ENCODE results near the gene AOX1. TPM values are rescaled to one million over a fixed set of nuclear protein-coding genes. Genes with fewer than 3 reads are reported as not detected.
A peak's percentile ranks its signal among the peaks of the same experiment; 100 is the strongest.

Gene AOX1
- total RNA-seq, 1 experiment from 2014 or later, result 5.1 TPM

- no peak overlapping the region for H3K27ac ChIP-seq
- no peak overlapping the region for H3K4me3 ChIP-seq
- H3K4me2 ChIP-seq, result no peak overlapping the region
- no peaks in the 10 kb centered on the region for H3K4me1 ChIP-seq (replicated peaks; ENCODE audit: insufficient read depth)
- intact Hi-C loops (cut with micrococcal nuclease; ENCODE audit: unreplicated experiment), result no loop called here
- ChIA-PET CTCF (no interaction called here), POLR2A (ENCODE audit: unreplicated experiment) (interaction anchor here (0.6 kb wide), 1 partner anchor 467 kb away, joined by 4 read pairs; no protein-coding TSS in a partner anchor)
- no peaks in the 10 kb centered on the region for H3K36me3 ChIP-seq (ENCODE audit: low read depth)
- H4K20me1 ChIP-seq (ENCODE audit: insufficient read depth), result no peaks in the 10 kb centered on the region
- H3K9me2 ChIP-seq (ENCODE audit: insufficient read depth), result no peaks in the 10 kb centered on the region
- TF ChIP-seq EZH2 (IDR thresholded peaks at IDR 0.05; ENCODE audit: low read depth), result no peak
- TF ChIP-seq, protein P1, sequence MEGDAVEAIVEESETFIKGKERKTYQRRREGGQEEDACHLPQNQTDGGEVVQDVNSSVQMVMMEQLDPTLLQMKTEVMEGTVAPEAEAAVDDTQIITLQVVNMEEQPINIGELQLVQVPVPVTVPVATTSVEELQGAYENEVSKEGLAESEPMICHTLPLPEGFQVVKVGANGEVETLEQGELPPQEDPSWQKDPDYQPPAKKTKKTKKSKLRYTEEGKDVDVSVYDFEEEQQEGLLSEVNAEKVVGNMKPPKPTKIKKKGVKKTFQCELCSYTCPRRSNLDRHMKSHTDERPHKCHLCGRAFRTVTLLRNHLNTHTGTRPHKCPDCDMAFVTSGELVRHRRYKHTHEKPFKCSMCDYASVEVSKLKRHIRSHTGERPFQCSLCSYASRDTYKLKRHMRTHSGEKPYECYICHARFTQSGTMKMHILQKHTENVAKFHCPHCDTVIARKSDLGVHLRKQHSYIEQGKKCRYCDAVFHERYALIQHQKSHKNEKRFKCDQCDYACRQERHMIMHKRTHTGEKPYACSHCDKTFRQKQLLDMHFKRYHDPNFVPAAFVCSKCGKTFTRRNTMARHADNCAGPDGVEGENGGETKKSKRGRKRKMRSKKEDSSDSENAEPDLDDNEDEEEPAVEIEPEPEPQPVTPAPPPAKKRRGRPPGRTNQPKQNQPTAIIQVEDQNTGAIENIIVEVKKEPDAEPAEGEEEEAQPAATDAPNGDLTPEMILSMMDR (conservative IDR thresholded peaks at IDR 0.05), result no peak
- DNase-seq, result no peak
- no peaks in the 10 kb centered on the region for H3K27me3 ChIP-seq (ENCODE audit: insufficient read depth, low read depth)
- H3F3A ChIP-seq (ENCODE audit: insufficient read depth, low read depth), result no peaks in the 10 kb centered on the region
- no peaks in the 10 kb centered on the region for H3K9me3 ChIP-seq (ENCODE audit: insufficient read depth, low read depth)
- H3K79me2 ChIP-seq (ENCODE audit: low read depth), result no peaks in the 10 kb centered on the region
- no TSS peak for BruUV-seq (replicated peaks)
- no peak overlapping the region for H2AFZ ChIP-seq
Observed at GRCh38 chr2:200586644-200586975, 796 bp downstream of the AOX1 start.

DNA sequence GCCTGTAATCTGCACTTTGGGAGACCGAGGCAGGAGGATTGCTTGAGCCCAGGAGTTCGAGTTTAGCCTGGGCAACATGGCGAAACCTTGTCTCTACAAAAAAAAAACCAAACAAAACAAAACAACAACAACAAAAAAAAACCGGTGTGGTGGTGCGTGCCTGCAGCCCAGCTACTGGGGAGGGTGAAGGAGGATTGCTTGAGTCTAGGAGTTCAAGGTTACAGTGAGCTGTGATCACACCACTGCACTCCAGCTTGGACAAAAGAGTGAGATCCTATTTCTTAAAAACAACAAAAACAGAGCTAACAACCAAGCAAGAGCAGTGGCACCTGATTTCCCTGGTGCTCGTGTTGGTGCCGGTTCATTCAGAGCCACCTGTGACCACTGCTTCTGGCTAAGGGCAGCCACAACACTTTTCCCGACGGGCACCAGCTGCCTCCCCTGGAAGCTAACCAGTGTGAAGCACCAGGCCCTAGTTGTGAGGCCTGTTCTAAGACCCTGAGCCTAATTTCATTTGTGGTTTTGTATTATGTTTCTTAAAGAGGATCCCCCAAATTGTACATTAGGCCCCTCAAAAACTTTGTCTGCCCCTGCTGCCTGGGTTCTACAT lies 1.3 kb downstream of the AOX1 start:
- Histone ChIP-seq H3K4me1 (replicated peaks; ENCODE audit: insufficient read depth) (no peaks in the 10 kb centered on the region), H3K4me2 (no peak overlapping the region), H2AFZ (no peak overlapping the region), H3K27ac (no peak overlapping the region), H3K36me3 (ENCODE audit: low read depth) (no peaks in the 10 kb centered on the region), H3K9me2 (ENCODE audit: insufficient read depth) (no peaks in the 10 kb centered on the region), H3K4me3 (no peak overlapping the region), H3K79me2 (ENCODE audit: low read depth) (no peaks in the 10 kb centered on the region), H3K27me3 (ENCODE audit: insufficient read depth, low read depth) (no peaks in the 10 kb centered on the region), H4K20me1 (ENCODE audit: insufficient read depth) (no peaks in the 10 kb centered on the region), H3F3A (ENCODE audit: insufficient read depth, low read depth) (no peaks in the 10 kb centered on the region), H3K9me3 (ENCODE audit: insufficient read depth, low read depth) (no peaks in the 10 kb centered on the region)
- DNase-seq, result no peak
- ChIA-PET CTCF (no interaction called here), POLR2A (ENCODE audit: unreplicated experiment) (interaction anchor here (0.6 kb wide), 1 partner anchor 467 kb away, joined by 4 read pairs; no protein-coding TSS in a partner anchor)
- intact Hi-C loops (cut with micrococcal nuclease; ENCODE audit: unreplicated experiment), result no loop called here
- BruUV-seq (replicated peaks), result TSS peak; percentile 22
- TF ChIP-seq, protein P1 (conservative IDR thresholded peaks at IDR 0.05), result no peak
- no peak for TF ChIP-seq EZH2 (IDR thresholded peaks at IDR 0.05; ENCODE audit: low read depth)

GRCh38 chr2:200588076-200588678 lies 2.4 kb downstream of the AOX1 start:
- POLR2A ChIA-PET (ENCODE audit: unreplicated experiment), result interaction anchor here (0.7 kb wide), 1 partner anchor 10 kb away, joined by 3 read pairs; no protein-coding TSS in a partner anchor
- BruUV-seq (replicated peaks), result no TSS peak

More at GRCh38 chr2:200588076-200588678, 2.4 kb downstream of the AOX1 start:
- CTCF ChIA-PET, result no interaction called here
- no peaks in the 10 kb centered on the region for H3K36me3 ChIP-seq (ENCODE audit: low read depth)
- H3F3A ChIP-seq (ENCODE audit: insufficient read depth, low read depth), result no peaks in the 10 kb centered on the region
- H3K27me3 ChIP-seq (ENCODE audit: insufficient read depth, low read depth), result no peaks in the 10 kb centered on the region
- no peaks in the 10 kb centered on the region for H3K9me2 ChIP-seq (ENCODE audit: insufficient read depth)
- H4K20me1 ChIP-seq (ENCODE audit: insufficient read depth), result no peaks in the 10 kb centered on the region
- no peak overlapping the region for H3K27ac ChIP-seq
- no peaks in the 10 kb centered on the region for H3K4me1 ChIP-seq (replicated peaks; ENCODE audit: insufficient read depth)
- no peaks in the 10 kb centered on the region for H3K9me3 ChIP-seq (ENCODE audit: insufficient read depth, low read depth)
- H2AFZ ChIP-seq, result no peak overlapping the region
- no peak overlapping the region for H3K4me3 ChIP-seq
- TF ChIP-seq EZH2 (IDR thresholded peaks at IDR 0.05; ENCODE audit: low read depth), result no peak
- TF ChIP-seq, protein P1 (conservative IDR thresholded peaks at IDR 0.05), result no peak
- intact Hi-C loops (cut with micrococcal nuclease; ENCODE audit: unreplicated experiment), result no loop called here
- no peaks in the 10 kb centered on the region for H3K79me2 ChIP-seq (ENCODE audit: low read depth)
- no peak overlapping the region for H3K4me2 ChIP-seq
- DNase-seq, result no peak

All from PC-9 (cell line).